Measurements from ENCODE around the gene TPRN. TPM values are rescaled to one million over a fixed set of nuclear protein-coding genes. Genes with fewer than 3 reads are reported as not detected.
A peak's percentile ranks its signal among the peaks of the same experiment; 100 is the strongest.

Gene TPRN
- total and polyA plus RNA-seq, 7 donors, result 3.0 to 80.5 (median 4.6) TPM

GRCh38 chr9:137163805-137164204 lies 36.7 kb downstream of the TPRN start:
- intact Hi-C loops (cut with DNase I), result no loop called here
- WGBS, 2 donors, result 83% methylated on average over 22 of the region's 22 CpGs
- Histone ChIP-seq H3K9me3 (no peaks in the 10 kb centered on the region), H3K27me3 (peaks cover 94 to 100% (median 100%) of the 10 kb centered on the region in 3 donors), H3K27ac (no peak overlapping the region), H3K4me1 (peaks cover 0 to 43% (median 41%) of the 10 kb centered on the region in 4 donors), H3K36me3 (no peaks in the 10 kb centered on the region), H3K4me3 (no peak overlapping the region)
- TF ChIP-seq EP300 (IDR thresholded peaks at IDR 0.05) (no peak), POLR2A (IDR thresholded peaks at IDR 0.05) (no peak), POLR2AphosphoS5 (IDR thresholded peaks at IDR 0.05) (no peak), CTCF (IDR thresholded peaks at IDR 0.05) (no peak)
- no peak for DNase-seq

- Histone ChIP-seq H3K27ac (no peak overlapping the region), H3K36me3 (no peaks in the 10 kb centered on the region), H3K4me1 (peaks cover 0 to 38% (median 36%) of the 10 kb centered on the region in 4 donors), H3K9me3 (no peaks in the 10 kb centered on the region), H3K4me3 (peak overlapping the region in 2 of 4 donors; percentile 23 to 33), H3K27me3 (peaks cover 93 to 100% (median 100%) of the 10 kb centered on the region in 3 donors)
- no peak for DNase-seq
- 31 to 45% methylated on average over 26 of the region's 26 CpGs for WGBS, 2 donors
- intact Hi-C loops (cut with DNase I), result no loop called here
- TF ChIP-seq EP300 (IDR thresholded peaks at IDR 0.05) (no peak), POLR2AphosphoS5 (IDR thresholded peaks at IDR 0.05) (no peak), POLR2A (IDR thresholded peaks at IDR 0.05) (no peak)
Observed at GRCh38 chr9:137163365-137163715, 37.2 kb downstream of the TPRN start.

GRCh38 chr9:137162505-137163364 lies 37.8 kb downstream of the TPRN start:
- TF ChIP-seq POLR2A (IDR thresholded peaks at IDR 0.05), result no peak
- TF ChIP-seq CTCF (IDR thresholded peaks at IDR 0.05), result no peak
- no peak for TF ChIP-seq EP300 (IDR thresholded peaks at IDR 0.05)
- TF ChIP-seq POLR2AphosphoS5 (IDR thresholded peaks at IDR 0.05), result no peak
- intact Hi-C loops (cut with DNase I), result no loop called here

GRCh38 chr9:137161558-137162486 lies 38.7 kb downstream of the TPRN start:
- TF ChIP-seq EP300 (IDR thresholded peaks at IDR 0.05), result no peak
- TF ChIP-seq CTCF (IDR thresholded peaks at IDR 0.05), result no peak
- no peak for TF ChIP-seq POLR2A (IDR thresholded peaks at IDR 0.05)
- TF ChIP-seq POLR2AphosphoS5 (IDR thresholded peaks at IDR 0.05), result no peak
- Histone ChIP-seq H3K4me1 (peaks cover 0 to 28% (median 26%) of the 10 kb centered on the region in 4 donors), H3K36me3 (no peaks in the 10 kb centered on the region), H3K27ac (no peak overlapping the region), H3K4me3 (no peak overlapping the region), H3K9me3 (no peaks in the 10 kb centered on the region), H3K27me3 (peaks cover 85 to 100% (median 100%) of the 10 kb centered on the region in 3 donors)
- intact Hi-C loops (cut with DNase I), result no loop called here
- no peak for DNase-seq
- WGBS, 2 donors, result 6 to 16% methylated on average over 69 to 70 of the region's 71 CpGs

More at GRCh38 chr9:137162505-137163364, 37.8 kb downstream of the TPRN start:
- Histone ChIP-seq H3K27me3 (peaks cover 87 to 100% (median 100%) of the 10 kb centered on the region in 3 donors), H3K9me3 (no peaks in the 10 kb centered on the region), H3K4me3 (peak overlapping the region in 2 of 4 donors; percentile 23 to 33), H3K4me1 (peaks cover 0 to 32% (median 30%) of the 10 kb centered on the region in 4 donors), H3K36me3 (no peaks in the 10 kb centered on the region), H3K27ac (no peak overlapping the region)
- no peak for DNase-seq
- 7 to 23% methylated on average over 74 of the region's 74 CpGs for WGBS, 2 donors

All from sigmoid colon (tissue), 7 donors.